NCI-H748 (cell line): ENCODE data around the gene OR11G2.
"Not testable (repeated sequence)": the region's sequence is repeated elsewhere in the genome, so short reads cannot be mapped to it uniquely, and the experiment has no call there.

Experiments
- DNase-seq: peaks from one replicate; lab custom pipeline; 2025; ENCODE audit not compliant: unreplicated experiment; lab: John Stamatoyannopoulos, UW

Gene OR11G2, protein sequence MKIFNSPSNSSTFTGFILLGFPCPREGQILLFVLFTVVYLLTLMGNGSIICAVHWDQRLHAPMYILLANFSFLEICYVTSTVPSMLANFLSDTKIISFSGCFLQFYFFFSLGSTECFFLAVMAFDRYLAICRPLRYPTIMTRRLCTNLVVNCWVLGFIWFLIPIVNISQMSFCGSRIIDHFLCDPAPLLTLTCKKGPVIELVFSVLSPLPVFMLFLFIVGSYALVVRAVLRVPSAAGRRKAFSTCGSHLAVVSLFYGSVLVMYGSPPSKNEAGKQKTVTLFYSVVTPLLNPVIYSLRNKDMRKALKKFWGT

DNA sequence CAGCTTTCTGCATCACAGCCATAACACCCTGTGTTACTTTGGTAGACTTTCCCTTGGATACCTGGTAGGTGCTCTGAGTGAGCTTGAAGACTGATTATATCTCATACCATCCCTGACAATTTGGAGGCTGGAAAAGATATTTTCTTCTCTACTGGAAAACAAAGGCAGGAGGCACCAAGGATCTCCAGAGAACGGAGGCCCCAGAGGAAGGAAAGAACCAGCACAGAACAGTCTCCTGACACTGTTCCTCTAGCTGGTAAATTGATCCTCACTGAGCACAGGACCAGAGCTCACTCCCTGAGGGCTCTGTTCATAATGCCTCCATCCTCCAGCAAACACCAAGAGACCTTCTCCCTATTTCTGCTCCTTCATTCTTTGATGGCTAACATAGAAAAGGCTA, at the start of gene OR11G2:
TSS of gene OR11G2 (plus strand) at position 301 of the 400 bp plus-strand sequence. CDS start 6,542 bp downstream, outside the sequence.
- no peak for DNase-seq

DNA sequence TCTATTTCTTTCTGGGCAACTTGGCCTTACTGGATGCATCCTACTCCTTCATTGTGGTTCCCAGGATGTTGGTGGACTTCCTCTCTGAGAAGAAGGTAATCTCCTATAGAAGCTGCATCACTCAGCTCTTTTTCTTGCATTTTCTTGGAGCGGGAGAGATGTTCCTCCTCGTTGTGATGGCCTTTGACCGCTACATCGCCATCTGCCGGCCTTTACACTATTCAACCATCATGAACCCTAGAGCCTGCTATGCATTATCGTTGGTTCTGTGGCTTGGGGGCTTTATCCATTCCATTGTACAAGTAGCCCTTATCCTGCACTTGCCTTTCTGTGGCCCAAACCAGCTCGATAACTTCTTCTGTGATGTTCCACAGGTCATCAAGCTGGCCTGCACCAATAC, 46.8 kb upstream of the OR11G2 start:
- DNase-seq: no peak

DNA sequence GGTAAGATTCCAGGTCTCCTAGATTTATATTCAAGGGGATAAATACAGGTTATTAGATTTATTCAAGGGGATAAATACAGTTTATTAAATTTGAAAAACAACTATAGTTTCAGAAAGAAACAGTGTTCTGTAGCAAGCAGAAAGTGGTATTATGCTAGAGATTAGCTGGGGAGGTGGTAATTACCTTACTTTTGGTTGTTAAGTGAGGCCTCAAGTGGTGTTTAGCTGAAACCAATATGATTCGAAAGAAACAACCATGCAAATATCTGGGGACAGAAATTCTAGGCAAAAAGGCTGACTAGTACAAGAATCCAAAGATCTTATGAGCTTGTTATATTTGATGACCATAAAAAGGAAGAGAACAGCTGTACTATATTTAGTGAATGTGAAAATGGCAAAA, 45.9 kb upstream of the OR11G2 start:
- no peak for DNase-seq

DNA sequence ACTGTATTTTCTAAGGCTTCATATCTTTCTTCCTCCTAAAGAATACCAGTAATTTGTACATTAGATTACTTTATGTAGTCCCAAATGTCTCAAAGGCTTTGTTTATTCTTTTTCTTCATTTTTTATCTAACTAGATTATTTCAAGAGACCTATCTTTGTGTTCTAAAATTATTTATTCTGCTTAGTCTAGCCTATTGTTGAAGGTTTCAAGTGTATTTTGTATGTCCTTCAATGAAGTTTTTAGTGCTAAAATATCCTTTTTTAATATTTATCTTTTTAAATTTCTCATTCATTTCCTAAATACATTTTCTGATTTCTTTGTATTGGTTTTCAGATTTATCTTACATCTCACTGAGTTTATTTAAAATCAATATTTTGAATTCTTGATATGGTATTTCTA, 26.2 kb upstream of the OR11G2 start:
- DNase-seq: no peak

DNA sequence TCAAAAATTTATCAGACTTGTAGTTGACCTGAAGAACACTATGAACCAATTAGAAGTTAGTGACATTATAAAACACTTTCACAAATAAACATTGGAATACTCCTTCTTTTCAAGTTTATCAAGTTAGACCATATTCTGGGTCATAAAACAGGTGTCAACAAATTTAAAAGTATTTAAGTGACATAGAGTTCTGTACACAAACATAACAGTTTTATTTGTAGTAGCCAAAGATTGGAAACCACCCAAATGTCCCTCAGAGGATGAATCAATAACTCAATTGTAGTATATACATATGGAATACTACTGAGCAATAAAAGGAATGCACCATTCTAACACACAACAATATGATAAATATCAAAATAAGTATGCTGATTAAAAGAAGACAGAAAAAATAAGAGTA, 23.6 kb upstream of the OR11G2 start:
- DNase-seq: no peak

DNA sequence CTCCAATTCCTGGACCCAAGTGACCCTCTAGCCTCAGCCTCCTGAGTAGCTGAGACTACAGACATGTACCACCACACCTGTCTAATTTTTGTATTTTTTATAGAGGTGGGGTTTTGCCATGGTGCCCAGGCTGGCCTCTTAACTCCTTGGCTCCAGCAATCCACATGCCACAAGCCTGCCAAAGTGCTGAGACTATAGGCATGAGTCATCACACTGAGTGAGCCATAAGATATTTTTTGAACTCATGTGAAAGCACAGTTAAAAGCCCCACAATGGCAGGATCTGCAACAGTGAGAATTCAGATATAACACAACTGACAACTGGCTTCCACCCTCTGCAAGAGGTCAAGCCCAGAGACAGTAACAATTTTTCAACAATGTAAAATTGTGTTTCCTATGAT, 20.8 kb upstream of the OR11G2 start:
- DNase-seq: not testable (repeated sequence)

DNA sequence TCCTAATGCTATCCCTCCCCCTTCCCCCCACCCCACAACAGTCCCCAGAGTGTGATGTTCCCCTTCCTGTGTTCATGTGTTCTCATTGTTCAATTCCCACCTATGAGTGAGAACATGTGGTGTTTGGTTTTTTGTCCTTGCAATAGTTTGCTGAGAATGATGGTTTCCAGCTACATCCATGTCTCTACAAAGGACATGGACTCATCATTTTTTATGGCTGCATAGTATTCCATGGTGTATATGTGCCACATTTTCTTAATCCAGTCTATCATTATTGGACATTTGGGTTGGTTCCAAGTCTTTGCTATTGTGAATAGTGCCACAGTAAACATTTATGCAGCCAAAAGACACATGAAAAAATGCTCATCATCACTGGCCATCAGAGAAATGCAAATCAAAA, 16.5 kb upstream of the OR11G2 start:
- not testable (repeated sequence) for DNase-seq

DNA sequence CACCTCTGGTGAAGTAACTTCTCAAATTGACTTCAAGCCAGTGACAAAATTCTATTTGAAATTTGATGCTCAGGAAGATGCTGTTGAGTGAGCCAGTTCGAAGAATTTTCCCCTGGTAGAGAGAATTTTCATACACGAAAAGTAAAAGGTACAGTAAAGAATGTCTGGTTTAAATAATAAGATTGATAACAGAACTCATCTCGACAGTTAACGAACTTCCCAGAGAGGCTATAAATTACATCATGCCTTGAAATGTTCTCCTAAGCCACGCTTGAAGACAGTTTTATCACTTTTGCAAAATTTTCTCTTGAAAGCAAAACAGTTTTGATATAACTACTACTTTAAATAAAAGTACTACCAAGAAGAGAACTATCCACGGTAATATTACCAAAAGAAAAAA, 14.4 kb upstream of the OR11G2 start:
- no peak for DNase-seq

DNA sequence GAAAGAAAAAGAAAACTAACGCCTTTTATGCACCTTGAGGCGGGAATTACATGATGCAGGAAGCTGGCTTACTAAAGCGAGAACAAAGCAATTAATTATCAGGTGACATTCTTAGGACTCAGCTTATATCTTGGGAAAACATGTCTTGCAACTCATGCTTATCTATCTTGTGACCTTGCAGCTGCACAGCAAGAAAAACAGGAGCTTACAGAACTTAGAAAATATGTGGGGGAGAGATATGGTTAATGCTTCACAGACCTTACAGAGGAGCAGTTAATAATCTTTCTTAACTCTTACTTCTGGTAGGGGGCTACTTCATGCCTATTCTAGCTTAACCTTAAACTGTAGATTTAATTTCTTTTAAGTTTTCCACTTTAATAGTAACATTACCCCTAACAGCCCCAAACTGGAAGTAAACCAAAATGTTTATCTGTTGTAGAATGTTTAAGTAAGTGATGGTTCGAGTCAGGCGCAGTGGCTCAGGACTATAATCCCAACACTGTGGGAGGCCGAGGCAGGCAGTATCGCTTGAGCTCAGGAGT, 13.2 kb upstream of the OR11G2 start:
- DNase-seq: no peak

DNA sequence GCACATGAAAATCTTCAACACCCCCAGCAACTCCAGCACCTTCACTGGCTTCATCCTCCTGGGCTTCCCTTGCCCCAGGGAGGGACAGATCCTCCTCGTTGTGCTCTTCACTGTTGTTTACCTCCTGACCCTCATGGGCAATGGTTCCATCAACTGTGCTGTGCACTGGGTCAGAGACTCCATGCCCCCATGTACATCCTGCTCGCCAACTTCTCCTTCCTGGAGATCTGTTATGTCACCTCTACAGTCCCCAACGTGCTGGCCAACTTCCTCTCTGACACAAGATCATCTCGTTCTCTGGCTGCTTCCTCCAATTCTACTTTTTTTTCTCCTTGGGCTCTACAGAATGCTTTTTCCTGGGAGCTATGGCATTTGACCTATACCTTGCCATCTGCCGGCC, 11.5 kb upstream of the OR11G2 start:
- no peak for DNase-seq

DNA sequence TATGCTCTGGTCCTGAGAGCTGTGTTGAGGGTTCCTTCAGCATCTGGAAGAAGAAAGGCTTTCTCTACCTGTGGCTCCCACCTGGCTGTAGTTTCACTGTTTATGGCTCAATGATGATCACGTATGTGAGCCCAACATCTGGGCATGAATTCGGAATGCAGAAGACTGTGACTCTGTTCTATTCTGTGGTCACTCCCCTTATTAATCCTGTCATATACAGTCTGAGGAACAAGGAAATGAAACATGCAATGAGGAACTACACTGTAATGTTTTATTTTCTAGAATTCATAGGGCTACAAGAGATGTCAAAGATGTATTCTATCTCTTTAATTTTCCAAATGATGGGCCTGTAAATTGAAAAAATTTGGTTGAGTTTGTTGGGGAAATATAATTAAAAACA, 10.8 kb upstream of the OR11G2 start:
- DNase-seq: no peak

DNA sequence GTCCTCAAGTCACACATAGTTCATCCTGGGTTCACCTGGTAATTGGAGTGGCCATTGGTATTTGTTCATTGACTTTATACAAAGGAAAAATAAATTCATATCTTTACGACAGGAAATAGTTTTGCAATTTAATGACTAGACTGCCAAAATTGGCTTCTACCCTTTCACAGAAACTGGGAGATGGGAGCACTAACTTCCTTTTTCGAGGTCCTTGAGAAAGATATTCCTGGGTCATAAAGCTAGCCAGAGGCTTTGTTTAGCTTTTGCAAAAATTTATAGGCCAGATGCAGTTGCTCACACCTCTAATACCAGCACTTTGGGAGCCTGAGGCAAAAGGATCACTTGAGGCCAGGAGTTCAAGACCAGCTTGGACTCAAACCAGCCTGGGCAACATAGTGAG, 10.2 kb upstream of the OR11G2 start:
- no peak for DNase-seq

DNA sequence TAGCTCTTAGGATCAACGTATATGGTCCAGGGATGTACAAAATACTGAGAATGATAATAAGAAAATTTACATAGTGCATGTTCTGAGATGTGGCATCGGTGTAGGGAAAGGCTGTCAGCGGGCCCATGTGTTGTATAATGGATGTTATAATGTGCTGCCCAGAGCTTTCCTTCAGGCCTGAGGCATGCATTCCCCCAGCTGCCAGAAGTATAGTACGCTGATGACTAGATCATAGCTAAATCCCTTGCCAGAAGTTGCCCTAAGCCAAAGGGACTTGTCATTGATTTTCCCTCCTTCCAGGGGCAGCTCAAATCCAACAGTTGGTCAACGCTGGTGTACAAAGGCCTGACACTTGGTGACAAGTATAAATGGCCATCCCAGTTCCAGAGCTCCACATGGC, 6.5 kb upstream of the OR11G2 start:
- no peak for DNase-seq

DNA sequence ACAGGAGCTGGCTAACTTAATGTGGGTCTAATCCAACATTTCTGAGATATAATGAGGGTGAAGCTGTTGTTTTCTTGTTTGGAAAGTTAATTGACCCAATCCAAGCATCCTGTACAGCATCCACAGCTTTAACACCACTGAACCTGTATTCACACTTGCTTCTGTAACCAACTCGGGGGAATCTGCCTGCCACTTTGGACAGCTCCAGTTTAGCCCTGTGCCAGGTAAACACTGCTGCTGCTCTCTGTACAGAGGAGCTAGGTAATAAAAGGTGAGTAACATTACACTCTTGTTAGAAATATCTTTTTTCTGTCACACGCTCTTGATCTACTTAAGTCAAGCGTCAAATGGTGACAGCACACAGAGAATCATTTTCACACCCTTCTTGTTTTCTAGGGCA, 700 bp downstream of the OR11G2 start:
- DNase-seq: no peak

DNA sequence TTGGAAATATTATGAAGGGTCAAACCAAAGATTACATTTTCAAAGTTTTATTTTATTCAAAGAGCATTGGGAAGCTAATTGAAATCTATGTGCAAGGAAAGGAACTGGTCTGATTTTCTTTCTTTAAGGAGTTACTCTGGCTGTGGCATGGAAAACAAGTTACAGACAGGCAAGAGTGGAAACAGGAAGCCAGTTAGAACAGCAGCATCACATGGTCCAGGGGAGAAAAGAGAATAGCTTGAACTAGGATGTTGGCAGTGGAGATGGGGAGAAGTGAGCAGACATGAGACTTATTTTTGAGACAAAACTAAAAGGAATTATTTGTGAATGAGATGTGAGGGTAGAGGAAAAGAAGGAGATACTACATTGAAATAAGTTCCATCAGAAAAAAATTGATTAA, 3.4 kb downstream of the OR11G2 start:
- no peak for DNase-seq

DNA sequence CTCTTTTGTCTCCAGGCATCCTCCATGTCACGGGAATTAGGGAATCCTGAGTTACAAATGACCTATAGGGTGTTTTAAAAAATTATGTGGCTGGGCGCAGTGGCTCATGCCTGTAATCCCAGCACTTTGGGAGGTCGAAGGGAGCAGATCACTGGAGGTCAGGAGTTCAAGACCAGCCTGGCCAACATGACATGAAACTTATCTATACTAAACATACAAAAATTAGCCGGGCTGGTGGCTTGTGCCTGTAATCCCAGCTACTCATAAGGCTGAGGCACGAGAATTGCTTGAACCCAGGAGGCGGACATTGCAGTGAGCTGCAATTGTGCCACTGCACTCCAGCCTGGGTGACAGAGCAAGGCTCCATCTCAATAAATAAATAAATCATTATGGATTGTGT, 4.5 kb downstream of the OR11G2 start:
- DNase-seq: not testable (repeated sequence)

DNA sequence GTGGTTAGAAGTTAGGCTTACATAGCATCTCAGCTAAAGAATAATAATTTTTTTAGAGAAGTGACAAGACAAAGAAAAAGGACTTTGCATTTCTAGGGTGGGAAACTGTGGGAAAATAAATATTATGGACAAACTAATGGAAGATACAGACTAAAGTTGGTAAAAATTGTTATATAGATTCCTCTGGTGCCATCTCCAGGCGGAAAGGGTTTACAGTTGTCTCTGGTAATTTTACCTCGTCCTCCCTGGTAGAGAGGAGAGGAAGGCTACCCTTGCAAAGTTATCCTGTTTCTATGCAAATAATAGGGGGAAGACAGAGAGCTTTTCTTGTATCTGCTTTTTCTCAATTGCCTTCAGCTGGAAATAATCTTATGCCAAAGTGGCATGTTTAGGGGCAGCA, 5.2 kb downstream of the OR11G2 start:
- DNase-seq: no peak

DNA sequence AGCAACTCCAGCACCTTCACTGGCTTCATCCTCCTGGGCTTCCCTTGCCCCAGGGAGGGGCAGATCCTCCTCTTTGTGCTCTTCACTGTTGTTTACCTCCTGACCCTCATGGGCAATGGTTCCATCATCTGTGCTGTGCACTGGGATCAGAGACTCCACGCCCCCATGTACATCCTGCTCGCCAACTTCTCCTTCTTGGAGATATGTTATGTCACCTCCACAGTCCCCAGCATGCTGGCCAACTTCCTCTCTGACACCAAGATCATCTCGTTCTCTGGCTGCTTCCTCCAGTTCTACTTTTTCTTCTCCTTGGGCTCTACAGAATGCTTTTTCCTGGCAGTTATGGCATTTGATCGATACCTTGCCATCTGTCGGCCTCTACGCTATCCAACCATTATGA, 6.8 kb downstream of the OR11G2 start:
- no peak for DNase-seq

DNA sequence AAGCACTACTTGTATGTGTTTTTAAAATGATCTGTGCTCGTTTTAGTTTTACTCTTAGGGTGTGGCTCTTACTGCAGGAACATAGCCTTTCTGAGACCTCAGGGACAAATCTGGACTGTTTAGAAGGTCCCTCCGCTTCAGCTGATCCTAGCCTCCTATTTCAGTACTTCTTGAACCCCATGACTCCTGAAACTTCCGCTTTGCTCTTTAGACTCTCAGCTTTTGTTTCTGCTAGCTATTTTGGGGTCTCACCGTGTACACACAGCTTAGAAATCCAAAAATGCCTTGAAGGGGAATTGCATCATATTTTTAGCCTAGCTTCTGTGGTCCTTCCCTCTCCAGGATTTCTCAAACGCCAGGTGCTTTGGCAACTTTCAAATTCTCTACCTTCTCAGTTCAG, 8.3 kb downstream of the OR11G2 start:
- DNase-seq: no peak

DNA sequence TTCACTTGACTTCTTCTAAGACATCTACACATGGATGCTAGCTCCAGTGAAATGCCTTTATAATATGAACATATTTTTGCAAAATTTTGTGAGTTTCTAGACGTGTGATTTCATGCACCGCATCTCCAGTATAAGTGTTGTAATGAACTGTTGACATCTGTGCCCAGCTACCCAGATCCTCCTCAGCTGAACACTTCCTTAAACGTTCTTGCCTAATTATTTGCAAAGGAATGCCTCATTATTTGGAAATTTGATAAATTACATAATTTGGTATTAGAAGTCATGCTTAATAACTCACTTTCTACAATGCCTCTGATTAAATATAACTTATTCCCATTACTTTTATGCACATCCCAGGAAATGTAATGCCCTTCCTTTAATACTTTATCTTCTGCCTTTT, 14.0 kb downstream of the OR11G2 start:
- DNase-seq: no peak

DNA sequence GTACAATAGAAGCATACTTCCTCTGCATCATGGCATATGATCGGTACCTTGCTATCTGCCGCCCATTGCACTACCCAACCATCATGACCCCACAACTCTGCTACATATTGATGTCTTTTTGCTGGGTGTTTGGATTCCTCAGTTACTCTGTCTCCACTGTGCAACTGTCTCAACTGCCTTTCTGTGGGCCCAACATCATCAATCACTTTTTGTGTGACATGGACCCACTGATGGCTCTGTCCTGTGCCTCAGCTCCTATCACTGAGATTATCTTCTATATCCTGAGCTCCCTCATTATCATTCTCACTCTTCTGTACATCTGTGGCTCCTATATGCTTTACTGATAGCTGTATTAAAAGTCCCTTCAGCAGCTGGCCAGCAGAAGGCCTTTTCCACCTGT, 18.9 kb downstream of the OR11G2 start:
- DNase-seq: no peak

DNA sequence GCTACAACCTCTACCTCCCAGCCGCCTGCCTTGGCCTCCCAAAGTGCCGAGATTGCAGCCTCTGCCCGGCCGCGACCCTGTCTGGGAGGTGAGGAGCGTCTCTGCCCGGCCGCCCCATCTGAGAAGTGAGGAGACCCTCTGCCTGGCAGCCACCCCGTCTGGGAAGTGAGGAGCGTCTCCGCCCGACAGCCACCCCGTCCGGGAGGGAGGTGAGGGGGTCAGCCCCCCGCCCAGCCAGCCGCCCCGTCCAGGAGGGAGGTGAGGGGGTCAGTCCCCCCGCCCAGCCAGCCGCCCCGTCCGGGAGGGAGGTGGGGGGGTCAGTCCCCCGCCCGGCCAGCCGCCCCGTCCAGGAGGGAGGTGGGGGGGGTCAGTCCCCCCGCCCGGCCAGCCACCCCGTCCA, 21.7 kb downstream of the OR11G2 start:
- DNase-seq: not testable (repeated sequence)

DNA sequence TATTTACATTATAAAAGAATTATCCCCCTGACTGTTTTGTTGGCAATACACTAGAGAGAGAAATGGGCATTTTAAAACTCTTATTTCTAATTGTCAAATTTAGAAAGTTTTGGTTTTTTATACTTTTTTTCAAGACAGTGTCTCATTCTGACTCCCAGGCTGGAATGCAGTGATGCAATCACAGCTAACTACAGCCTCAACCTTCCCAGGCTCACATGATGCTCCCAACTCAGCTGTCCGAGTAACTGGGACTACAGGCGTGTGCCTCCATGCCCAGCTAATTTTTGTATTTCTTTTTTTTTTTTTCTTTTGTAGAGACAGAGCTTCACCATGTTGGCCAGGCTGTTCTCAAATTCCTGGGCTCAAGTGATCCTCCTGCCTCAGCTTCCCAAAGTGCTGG, 24.5 kb downstream of the OR11G2 start:
- DNase-seq: no peak
